Stimulated activated CD8-positive, alpha-beta memory T cell treated with anti-CD3 and anti-CD28 coated beads, Interleukin-2, amount 100 ng/mL, for 48 hours (primary cell): Measurements from ENCODE around the gene MAD1L1.

Source experiments
- DNase-seq, 2 donors: peaks; one replicate each; pipeline ENCODE4 v3.0.0-alpha.2; 2020; ENCODE audit warnings: low read depth in 2 of 2

The MAD1L1 gene

DNA sequence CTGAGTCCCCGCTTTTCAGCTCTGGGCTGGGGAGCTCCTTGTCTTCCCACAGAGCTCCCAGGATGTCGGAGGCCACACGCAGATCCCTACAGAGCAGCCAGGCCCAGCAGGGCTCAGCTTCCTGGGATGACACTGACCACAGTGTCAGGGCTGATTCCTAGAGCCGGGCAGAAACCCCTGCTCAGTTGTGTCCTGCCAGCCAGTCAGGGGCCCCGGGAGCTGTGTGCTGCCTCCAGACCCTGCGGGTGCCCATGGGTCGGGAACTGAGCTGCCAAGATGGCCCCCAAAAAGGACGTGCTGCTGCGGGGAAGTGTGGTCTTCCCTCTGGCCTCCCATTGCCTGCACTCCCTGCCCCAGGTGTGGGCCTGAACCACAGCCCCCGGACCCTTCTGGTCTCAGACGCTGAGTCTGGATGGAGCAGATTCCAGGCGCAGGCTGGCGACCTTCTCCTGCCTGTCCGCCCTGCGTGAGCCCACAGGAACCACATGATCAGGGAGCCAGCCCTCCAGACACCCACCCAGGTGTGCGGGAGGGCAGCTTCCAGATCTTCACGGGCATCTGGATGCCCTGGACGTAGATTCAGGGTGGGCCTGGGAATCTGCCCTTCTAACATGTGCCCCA, 217.4 kb downstream of the MAD1L1 start:
- DNase-seq: no peak

DNA sequence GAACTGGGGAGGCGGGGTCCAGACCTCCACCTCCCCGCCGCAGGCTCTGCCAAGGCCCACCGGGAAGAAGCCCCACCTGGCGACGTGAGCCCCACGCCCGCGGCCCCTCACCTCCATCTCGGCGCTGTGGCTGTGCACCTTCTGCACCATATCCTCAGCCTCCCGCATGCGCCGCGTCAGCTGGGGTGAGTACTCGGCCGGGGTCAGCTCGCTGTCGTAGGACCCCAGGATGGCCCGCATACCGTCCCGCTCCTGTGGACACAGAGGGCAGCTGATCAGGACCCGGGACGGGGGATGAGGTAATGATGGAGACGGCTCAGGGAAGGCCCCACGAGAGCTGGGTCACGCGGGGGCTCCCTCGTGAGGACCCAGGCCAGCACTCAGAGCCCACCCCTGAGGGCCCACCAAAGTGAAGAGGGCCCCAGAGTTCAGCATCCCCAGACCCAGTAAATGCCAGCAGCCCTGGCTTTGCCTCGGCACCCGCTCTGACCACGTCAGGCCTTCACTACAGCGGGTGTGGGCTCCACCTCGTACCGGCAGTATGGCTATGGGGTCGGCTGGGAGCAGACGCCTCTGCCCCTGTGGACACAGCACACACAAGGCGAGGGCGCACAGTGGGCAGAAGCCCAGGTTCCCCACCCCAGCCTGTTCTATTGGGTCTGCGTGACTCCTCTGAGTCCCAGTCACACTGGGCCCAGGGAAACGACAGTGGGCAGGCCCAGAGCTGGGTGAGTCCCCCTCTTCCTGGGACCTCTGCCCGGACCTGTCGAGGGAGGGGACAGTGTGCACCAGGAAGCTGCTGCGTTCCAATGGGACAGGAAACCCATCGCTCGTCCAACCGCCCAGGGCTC, 218.1 kb downstream of the MAD1L1 start:
- DNase-seq: no peak

DNA sequence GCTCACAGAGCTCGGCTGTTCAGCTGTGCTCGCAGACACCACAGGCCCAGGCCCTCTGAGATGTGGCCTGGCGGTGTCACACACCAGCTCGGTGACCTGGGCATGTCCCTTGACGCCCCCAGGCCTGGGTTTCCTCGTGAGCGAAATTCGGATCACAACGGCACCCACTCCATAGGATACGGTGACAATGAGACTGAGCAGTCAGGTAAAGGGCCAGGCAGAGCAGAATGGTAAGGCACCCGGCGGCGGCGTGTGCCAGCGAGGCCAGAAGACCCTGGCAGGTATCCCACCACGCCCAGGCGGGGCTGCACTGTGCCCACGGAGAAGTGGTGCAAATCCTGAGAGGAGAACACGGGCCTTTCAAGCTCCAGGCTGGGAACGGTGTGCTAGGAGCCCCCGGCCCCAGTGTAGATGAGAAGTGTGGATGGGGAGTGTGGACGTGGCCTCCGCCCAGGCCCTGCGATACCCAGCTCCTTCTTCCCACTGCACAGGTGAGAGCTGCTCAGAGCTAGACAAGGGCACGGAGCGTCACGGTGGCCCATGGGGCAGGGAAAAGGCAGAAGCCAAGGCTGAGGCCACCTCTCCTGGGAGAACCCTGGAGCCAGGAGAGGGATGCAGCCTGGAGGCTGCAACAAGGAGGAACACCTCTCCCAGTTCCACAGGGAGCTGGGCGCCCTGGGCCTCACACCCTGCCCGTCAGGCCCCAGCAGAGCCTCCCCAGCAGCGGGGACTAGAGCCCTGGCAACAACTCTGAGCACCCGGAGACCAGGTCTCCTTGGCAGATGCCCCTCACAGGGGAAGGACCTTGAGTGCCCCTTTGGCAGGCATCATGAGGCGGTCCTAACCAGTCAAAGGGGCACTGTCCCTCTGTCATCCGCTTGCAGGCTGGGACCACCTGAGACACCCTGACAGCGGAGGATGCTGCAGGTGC, 219.1 kb downstream of the MAD1L1 start:
- DNase-seq: no peak

GRCh38 chr7:2012981-2013380, 219.8 kb downstream of the MAD1L1 start:
- DNase-seq: no peak

GRCh38 chr7:2012044-2012900, 220.5 kb downstream of the MAD1L1 start:
- DNase-seq: no peak

- no peak for DNase-seq
Observed at GRCh38 chr7:2011266-2012043, 221.3 kb downstream of the MAD1L1 start.

GRCh38 chr7:2010551-2011265, 222.0 kb downstream of the MAD1L1 start:
- DNase-seq: no peak

GRCh38 chr7:2010101-2010500, 222.6 kb downstream of the MAD1L1 start:
- no peak for DNase-seq

DNA sequence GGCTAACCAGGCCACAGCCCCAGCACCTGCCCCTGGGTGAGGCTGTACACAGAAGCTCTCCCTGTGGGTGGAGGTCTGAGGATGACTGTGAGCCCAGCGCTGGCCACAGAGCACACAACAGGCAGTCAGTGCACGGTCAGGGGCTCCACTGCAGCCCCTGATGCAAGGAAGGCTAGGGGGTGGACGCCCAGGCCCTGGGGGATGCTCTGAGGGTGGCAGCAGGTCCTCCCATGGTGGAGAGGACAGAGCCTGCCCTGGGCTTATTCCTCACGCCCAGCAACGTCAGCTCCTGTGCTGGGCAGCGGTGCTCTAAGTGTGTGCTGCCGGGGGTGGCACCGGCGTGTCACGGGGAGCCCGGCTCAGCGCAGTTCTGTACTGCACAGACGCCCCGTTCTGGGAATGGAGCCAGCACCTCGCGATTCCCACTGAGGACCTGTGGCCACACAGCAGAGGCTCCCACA, 223.2 kb downstream of the MAD1L1 start:
- no peak for DNase-seq

DNA sequence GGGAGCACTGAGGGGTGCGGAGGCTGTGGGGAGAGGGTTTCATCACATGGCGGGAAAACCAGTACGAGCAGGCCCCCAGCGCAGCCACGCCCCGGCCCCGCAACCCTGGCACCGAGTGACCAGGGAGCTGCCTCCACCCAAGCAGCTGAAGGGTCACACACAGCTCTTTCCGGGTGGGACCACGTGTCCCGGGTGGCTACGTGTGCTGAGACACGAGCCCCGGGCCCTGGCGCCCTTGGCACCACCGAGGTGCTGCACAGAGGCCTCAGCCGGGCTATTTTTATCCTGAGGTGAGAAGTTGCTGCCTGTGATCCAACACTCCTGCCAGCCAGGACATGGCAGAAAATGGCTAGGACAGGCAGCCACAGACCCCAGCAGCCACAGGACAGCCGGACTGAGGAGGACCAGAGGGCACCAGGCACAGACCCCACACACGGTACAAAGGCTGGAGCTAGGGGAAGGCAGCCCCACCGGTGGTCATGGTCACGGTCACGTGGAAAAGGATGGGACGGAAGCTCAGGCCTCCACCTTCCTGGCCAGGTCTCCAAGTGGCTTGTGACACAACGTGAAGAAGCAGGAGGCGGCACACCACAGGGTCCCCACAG, 223.7 kb downstream of the MAD1L1 start:
- DNase-seq: no peak

- DNase-seq: no peak
Observed at GRCh38 chr7:2008101-2008935, 224.4 kb downstream of the MAD1L1 start.

GRCh38 chr7:2007551-2007950, 225.2 kb downstream of the MAD1L1 start:
- DNase-seq: no peak

- no peak for DNase-seq
Observed at GRCh38 chr7:2006921-2007381, 225.8 kb downstream of the MAD1L1 start.

- no peak for DNase-seq
Observed at GRCh38 chr7:2006231-2006771, 226.4 kb downstream of the MAD1L1 start.

DNA sequence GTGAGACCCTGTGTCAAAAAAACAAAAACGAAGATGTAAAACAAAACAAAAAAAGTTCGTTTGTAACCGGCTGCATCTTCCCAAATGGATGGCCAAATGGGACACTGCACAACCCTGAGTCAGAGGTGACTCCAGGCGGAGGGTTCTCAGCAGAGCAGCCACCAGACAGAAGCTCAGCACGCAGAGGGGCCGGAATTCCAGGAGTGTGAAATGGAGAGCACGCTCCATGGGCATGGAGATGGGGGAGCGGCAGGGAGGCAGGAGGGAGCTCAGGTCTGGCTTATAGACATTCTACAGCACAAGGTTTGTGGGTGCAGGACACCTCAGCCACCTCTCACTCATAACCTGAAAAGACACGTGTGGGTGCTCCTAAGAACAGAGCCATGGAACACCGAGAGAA, 227.0 kb downstream of the MAD1L1 start:
- no peak for DNase-seq

DNA sequence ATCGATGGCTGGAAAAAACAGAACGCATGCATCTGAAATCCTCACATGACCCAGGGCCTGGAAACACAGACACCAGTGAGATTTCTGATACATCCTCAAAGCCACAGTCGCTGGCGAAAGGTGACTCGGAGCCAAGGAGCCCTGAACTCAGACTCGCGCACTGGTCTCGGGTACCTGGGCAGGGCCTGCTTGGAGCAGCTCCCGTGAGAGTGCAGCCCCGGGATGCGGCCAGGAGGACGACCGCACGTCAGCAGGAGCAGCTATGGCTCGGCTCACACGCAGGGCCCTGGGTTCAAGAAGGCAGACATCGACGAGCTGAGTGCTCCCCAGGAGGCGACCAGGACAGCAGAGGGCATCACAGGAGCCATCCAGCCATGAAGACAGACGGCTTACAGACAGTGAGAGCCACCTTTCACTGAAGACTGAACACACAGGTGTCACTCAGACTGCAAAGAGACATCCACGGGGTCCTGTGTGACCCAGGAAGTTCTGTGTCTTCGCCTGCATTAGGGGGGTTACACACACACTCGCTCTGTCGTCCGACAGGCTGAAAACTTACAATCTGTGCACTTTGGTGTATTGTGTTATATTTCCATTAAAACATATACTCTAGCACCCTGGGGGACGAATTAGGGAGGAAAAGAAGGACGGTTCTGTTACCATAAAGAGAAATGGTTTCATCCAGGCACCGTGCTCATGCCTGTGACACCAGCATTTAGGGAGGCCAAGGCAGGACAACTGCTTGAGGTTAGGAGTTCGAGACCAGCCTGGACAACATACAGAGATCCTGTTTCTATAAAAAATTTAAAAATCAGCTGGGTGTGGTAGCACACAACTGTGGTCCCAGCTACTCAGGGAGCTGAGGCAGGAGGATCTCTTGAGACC, 227.7 kb downstream of the MAD1L1 start:
- DNase-seq: no peak
